SH-SY5Y (cell line): Measurements from ENCODE around the gene HSD11B1.

Source experiments
- GATA2 ChIP-seq: IDR thresholded peaks from 2 replicates; pipeline ENCODE4 v1.6.1; 2011; ENCODE audit warnings: mild to moderate bottlenecking, low read depth, low read length
- GATA3 ChIP-seq: IDR thresholded peaks from 2 replicates; pipeline ENCODE4 v1.6.1; 2011; ENCODE audit warnings: low read depth, mild to moderate bottlenecking, low read length, moderate library complexity

- TF ChIP-seq GATA2: no peak
- no peak for TF ChIP-seq GATA3
These were observed 47.3 kb upstream of the HSD11B1 start for GRCh38 chr1:209657140-209657879.
